ENCODE data around the gene PCSK4.

Gene PCSK4

GRCh38 chr19:1474765-1475351 lies 15.3 kb downstream of the PCSK4 start:
- DNase-seq (ENCODE audit: extremely low spot score) = no peak
- CTCF ChIA-PET = no interaction called here
- no peak for TF ChIP-seq HDGF (IDR thresholded peaks at IDR 0.05; ENCODE audit: borderline replicate concordance)
- TF ChIP-seq LEF1 (IDR thresholded peaks at IDR 0.05; ENCODE audit: borderline replicate concordance) = no peak
- no peak for TF ChIP-seq ZNF384 (IDR thresholded peaks at IDR 0.05)
- no peak for TF ChIP-seq FOXA1 (IDR thresholded peaks at IDR 0.05)
- TF ChIP-seq FOXK2 (IDR thresholded peaks at IDR 0.05) = no peak
- TF ChIP-seq L3MBTL2 (conservative IDR thresholded peaks at IDR 0.05) = no peak
- TF ChIP-seq FOXM1 (IDR thresholded peaks at IDR 0.05; ENCODE audit: borderline replicate concordance) = no peak
- POLR2A ChIA-PET = interaction anchor here (1.1 kb wide), 1 partner anchor 14 kb away, joined by 3 read pairs; no protein-coding TSS in a partner anchor

- ChIA-PET POLR2A (interaction anchor here (1.1 to 2.6 kb wide), 3 partner anchors 17 to 205 kb away, joined by 4 to 7 read pairs (median 4); partner anchors contain the start of genes CIRBP and REEP6), CTCF (no interaction called here)
- TF ChIP-seq TARDBP (IDR thresholded peaks at IDR 0.05) (no peak), L3MBTL2 (conservative IDR thresholded peaks at IDR 0.05) (no peak), FOXK2 (IDR thresholded peaks at IDR 0.05) (no peak), BHLHE40 (IDR thresholded peaks at IDR 0.05; ENCODE audit: borderline replicate concordance) (no peak), NFRKB (IDR thresholded peaks at IDR 0.05) (no peak), ELF4 (IDR thresholded peaks at IDR 0.05) (no peak), FOXM1 (IDR thresholded peaks at IDR 0.05; ENCODE audit: borderline replicate concordance) (no peak), SP1 (IDR thresholded peaks at IDR 0.05) (no peak), ARNT (IDR thresholded peaks at IDR 0.05) (no peak), SUZ12 (IDR thresholded peaks at IDR 0.05) (no peak), PKNOX1 (IDR thresholded peaks at IDR 0.05) (no peak), FOXA1 (IDR thresholded peaks at IDR 0.05) (no peak), HDGF (IDR thresholded peaks at IDR 0.05; ENCODE audit: borderline replicate concordance) (no peak)
- no peak for DNase-seq (ENCODE audit: extremely low spot score)
Measured at GRCh38 chr19:1474011-1474764, 16.0 kb downstream of the PCSK4 start.

- DNase-seq (ENCODE audit: extremely low spot score) = no peak
- CTCF ChIA-PET = no interaction called here
- POLR2A ChIA-PET = interaction anchor here (1.1 to 2.6 kb wide), 3 partner anchors 18 to 204 kb away, joined by 4 to 7 read pairs (median 4); partner anchors contain the start of genes CIRBP and REEP6
- no peak for TF ChIP-seq NFRKB (IDR thresholded peaks at IDR 0.05)
- TF ChIP-seq ZNF384 (IDR thresholded peaks at IDR 0.05) = no peak
- no peak for TF ChIP-seq CTBP1 (IDR thresholded peaks at IDR 0.05; ENCODE audit: borderline replicate concordance)
- TF ChIP-seq ARNT (IDR thresholded peaks at IDR 0.05) = no peak
- no peak for TF ChIP-seq L3MBTL2 (conservative IDR thresholded peaks at IDR 0.05)
- TF ChIP-seq FOXA1 (IDR thresholded peaks at IDR 0.05) = no peak
- TF ChIP-seq SUZ12 (IDR thresholded peaks at IDR 0.05) = no peak
- TF ChIP-seq FOXK2 (IDR thresholded peaks at IDR 0.05) = no peak
- TF ChIP-seq SP1 (IDR thresholded peaks at IDR 0.05) = no peak
- no peak for TF ChIP-seq LEF1 (IDR thresholded peaks at IDR 0.05; ENCODE audit: borderline replicate concordance)
- TF ChIP-seq TARDBP (IDR thresholded peaks at IDR 0.05) = no peak
- no peak for TF ChIP-seq FOXM1 (IDR thresholded peaks at IDR 0.05; ENCODE audit: borderline replicate concordance)
- TF ChIP-seq BHLHE40 (IDR thresholded peaks at IDR 0.05; ENCODE audit: borderline replicate concordance) = no peak
- no peak for TF ChIP-seq ELF4 (IDR thresholded peaks at IDR 0.05)
- no peak for TF ChIP-seq PKNOX1 (IDR thresholded peaks at IDR 0.05)
- no peak for TF ChIP-seq HDGF (IDR thresholded peaks at IDR 0.05; ENCODE audit: borderline replicate concordance)
Measured at GRCh38 chr19:1473085-1473851, 16.9 kb downstream of the PCSK4 start.

GRCh38 chr19:1472231-1473084 lies 17.7 kb downstream of the PCSK4 start:
- TF ChIP-seq PKNOX1 (IDR thresholded peaks at IDR 0.05) (no peak), LEF1 (IDR thresholded peaks at IDR 0.05; ENCODE audit: borderline replicate concordance) (no peak), ELF4 (IDR thresholded peaks at IDR 0.05) (no peak), FOXA1 (IDR thresholded peaks at IDR 0.05) (no peak), L3MBTL2 (conservative IDR thresholded peaks at IDR 0.05) (no peak), BHLHE40 (IDR thresholded peaks at IDR 0.05; ENCODE audit: borderline replicate concordance) (no peak), SP1 (IDR thresholded peaks at IDR 0.05) (no peak), FOXM1 (IDR thresholded peaks at IDR 0.05; ENCODE audit: borderline replicate concordance) (no peak), SUZ12 (IDR thresholded peaks at IDR 0.05) (no peak), TARDBP (IDR thresholded peaks at IDR 0.05) (no peak), HDGF (IDR thresholded peaks at IDR 0.05; ENCODE audit: borderline replicate concordance) (no peak), ARNT (IDR thresholded peaks at IDR 0.05) (no peak), CTBP1 (IDR thresholded peaks at IDR 0.05; ENCODE audit: borderline replicate concordance) (no peak), NFRKB (IDR thresholded peaks at IDR 0.05) (no peak), FOXK2 (IDR thresholded peaks at IDR 0.05) (no peak), ZNF384 (IDR thresholded peaks at IDR 0.05) (no peak)
- ChIA-PET CTCF (no interaction called here), POLR2A (interaction anchor here (1.0 to 2.6 kb wide), 3 partner anchors 29 to 204 kb away, joined by 3 to 7 read pairs (median 4); partner anchors contain the start of genes CIRBP and FAM174C)
- DNase-seq (ENCODE audit: extremely low spot score) = no peak
